Measurements from ENCODE around the gene LYVE1. TPM values are rescaled to one million over a fixed set of nuclear protein-coding genes. Genes with fewer than 3 reads are reported as not detected.

The LYVE1 gene
- total RNA-seq, 2 donors from 2014 or later, result 112 to 292 TPM

DNA sequence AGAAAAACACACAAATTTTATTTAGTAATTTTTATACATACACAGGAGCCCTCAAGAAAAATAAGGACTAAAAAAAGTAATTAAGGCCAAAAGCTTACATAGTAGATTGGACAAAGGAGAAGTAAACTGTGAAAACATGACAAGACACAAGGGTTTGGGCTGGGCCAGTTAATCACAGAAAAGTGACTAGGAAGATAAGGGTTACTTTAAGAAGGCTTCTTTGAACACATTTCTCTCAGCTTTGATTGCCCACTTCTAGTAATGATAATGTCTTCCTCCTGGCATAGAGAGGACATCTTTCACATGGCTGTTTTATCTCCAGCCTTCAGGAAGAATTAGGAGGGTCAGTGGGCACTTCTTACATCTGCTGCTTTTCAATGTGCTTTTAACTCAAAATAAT is 30.9 kb downstream of the LYVE1 start:
- DNase-seq (ENCODE audit: low spot score), result no peak
- intact Hi-C loops (cut with DNase I), result no loop called here

DNA sequence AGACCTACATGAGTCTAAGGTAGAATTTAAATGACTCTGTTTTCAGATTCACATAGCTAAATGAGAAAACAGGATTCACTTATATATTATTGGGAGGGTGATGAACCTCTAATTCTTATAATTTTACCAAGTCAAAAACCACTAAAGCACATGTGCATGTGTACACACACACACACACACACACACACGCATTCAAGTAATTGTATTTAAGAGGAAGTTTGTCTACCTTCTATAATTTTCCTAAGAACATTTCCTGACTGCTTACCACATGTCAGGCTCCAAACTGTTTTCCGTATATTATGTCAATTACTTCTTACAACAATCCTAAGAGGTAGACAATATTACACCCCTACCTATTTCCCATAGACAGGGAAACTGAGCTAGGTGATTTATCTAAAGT is 34.1 kb downstream of the LYVE1 start:
- intact Hi-C loops (cut with DNase I), result no loop called here
- DNase-seq (ENCODE audit: low spot score), result no peak

DNA sequence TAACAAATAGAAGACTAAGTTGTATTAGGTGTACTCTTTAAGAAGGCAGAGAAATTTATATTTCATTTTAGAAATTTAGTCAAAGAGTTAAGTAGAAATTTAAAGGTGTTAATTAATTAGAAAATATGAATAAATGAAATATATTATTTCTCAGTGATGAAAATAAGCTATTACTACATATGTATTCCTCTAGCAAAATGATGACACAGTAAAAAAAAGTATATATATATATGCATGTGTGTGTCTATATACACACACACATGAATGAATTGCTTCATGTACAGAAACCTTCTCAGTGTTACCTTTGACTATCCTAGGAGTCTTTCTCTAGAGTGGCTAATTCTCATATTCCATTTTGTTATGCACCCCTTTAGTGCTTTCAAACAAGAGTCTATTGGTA is 35.1 kb downstream of the LYVE1 start:
- intact Hi-C loops (cut with DNase I), result no loop called here
- DNase-seq (ENCODE audit: low spot score), result no peak

DNA sequence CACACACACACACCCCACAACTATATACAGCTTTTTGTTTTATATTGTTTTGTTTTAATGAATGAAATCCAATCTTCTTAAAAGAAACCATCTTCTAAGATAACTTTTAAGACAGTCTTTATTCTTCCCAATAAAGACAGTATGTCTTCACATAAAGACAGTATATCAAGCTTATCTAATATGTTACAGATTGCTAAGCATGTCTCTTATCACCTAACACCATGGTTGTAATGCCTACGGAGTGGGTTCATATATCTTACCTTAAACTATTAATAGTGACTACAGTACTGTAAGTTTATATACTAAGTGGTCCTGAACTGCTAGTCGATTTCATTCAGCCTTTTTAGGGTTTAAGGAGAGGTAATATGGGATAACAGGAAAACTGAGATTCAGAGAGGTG is 35.9 kb downstream of the LYVE1 start:
- intact Hi-C loops (cut with DNase I), result no loop called here

DNA sequence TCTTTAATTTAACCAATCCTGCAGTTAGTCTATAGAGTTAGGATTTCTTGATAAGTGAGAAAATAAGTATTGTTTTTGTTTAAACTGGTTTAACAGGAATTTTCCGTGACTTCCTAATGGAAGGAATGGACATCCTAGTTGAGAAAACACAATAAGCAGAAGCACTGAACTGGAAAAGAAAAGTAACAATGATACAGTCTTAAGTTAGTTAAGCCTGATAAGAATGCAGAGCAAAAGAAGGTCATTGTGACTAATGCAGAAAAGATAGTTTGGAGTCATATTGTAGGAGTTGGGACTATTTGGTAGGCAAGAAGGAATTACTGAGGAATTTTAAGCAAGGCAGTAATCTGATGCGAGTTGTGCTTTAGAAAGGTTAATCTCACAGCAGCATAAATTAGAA is 39.2 kb downstream of the LYVE1 start:
- DNase-seq (ENCODE audit: low spot score), result no peak
- intact Hi-C loops (cut with DNase I), result no loop called here

More for the DNA sequence above, 35.9 kb downstream of the LYVE1 start:
- DNase-seq (ENCODE audit: low spot score), result no peak

DNA sequence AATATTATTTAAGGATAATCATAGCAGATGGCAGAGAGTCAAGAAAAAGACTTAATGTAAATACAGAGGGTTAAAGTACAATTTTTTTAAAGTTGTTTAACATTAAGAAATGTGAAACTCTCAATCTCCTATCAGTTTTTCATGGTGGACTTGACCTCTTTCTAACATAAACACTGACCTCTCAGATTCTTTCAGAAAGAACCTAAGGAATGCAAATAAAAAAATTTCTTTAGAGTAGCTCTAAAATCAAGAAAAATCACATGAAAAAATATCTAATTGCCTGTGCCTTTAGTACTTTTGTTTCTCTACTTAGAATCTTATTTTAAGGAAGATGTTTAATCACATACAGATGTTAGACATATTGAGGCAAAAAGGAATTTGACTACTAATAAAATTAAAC is 40.3 kb downstream of the LYVE1 start:
- intact Hi-C loops (cut with DNase I), result no loop called here

DNA sequence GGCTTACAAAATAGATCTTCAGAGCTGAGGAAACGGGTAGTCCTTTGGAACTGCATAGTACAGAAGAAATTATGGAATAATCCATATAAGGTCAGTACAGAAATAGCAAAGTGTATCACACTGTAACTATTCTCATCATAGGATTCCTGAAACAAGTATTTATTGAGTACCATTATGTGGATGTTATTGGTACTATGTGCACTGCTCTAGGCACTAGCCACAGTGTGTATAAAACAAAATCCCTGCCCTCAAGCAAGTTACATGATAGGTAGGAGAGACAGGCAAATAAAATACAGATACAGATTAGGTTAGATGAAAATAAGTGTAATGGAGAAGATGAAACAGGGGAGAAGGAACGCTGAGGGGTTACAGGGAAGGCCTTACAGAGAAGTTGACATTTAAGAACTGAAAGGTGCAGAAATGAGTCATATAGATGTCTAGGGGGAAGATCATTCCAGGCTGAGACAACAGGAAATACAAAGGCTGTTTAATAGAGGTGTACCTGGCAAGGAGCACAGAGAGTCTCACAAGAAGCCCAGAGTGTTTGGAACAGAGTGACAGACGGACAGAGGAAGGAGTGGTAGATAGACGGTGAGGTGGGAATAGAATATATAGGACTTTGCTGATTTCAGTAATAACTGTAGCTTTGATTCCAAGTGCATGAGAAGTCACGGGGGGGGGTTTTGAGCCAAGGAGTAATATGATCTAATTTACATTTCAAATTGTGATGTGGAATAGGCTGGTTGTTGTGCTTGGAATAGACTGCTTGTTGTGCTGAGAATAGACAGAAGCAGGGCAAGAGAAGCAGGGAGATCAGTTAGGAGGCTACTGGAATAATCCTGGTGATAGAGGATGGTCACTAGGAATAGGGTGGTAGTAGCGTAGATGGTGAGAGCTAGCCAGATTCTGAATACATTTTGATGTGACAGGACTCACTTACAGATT is 41.2 kb downstream of the LYVE1 start:
- DNase-seq (ENCODE audit: low spot score), result no peak
- intact Hi-C loops (cut with DNase I), result no loop called here

More for the DNA sequence above, 40.3 kb downstream of the LYVE1 start:
- no peak for DNase-seq (ENCODE audit: low spot score)

DNA sequence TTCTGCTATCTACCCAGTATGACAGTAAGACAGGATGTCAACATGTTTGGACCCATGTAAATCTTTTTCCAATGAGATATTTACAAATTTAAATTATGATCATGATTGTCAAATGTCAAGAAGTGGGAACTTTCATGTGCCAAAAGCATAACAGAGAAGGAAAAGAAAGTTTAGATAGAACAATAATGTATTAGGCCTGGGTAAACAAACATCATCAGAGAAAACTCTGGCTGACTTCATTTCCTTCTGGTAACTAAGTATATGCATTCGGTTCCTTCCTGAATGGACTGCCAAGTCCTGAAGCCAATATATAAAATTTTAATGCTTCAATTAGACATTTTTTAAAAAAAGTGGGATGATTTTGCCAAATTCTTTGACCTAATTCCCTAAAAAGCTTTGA is 44.0 kb downstream of the LYVE1 start:
- intact Hi-C loops (cut with DNase I), result no loop called here
- DNase-seq (ENCODE audit: low spot score), result no peak

DNA sequence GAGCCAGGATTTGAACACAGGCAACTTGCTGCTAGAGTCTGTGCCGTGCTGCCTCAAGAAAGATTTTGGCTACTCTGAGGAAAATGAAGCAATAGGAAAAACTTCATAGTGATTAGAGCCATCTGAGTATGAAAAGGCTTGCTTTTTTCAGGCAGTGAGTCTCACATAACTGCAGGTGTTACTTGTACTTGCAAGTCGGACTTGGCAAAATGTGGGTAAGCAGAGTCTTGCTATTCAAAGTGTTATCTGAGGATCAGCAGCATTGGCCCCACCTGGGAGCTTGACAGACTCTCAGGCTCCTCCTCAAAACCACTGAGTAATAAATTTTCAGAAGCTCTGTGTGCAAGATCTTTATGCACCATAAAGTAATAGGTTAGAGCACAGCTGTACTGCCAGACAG is 45.5 kb downstream of the LYVE1 start:
- intact Hi-C loops (cut with DNase I), result no loop called here
- no peak for DNase-seq (ENCODE audit: low spot score)

DNA sequence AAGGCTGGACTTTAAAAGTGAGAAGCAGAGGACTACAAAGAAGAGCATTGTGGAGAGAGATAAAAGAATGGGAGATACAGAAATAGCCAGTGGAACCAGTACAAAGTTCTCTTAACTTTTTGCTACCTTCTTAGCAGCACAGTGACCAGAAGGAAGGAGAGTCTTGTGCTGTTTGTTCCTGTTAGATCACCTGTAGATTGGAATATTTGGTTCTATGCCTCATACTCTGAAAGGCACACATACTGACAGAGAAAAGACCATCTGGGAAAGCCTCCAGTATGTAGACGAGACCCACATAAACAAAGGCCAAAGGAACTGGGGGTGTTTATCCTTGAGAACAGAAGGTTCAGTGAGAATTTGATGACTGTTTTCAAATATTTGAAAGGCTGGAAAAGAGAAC is 46.2 kb downstream of the LYVE1 start:
- intact Hi-C loops (cut with DNase I), result no loop called here

DNA sequence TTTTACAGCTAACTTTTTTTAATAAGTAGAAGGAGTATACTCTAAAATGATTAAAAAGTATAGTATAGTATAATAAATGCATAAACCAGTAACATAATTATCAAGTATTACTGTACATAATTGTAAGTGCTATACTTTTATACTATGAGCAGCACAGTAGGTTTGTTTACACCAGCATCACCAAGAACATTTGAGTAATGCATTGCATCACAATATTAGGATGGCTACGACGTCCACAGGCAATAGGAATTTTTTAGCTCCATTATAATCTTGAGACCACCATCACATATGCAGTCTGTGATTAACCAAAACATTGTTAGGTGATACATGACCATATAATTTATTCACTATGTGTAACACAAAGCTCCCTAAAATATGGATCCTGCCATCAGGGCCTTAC is 47.9 kb downstream of the LYVE1 start:
- intact Hi-C loops (cut with DNase I), result no loop called here
- no peak for DNase-seq (ENCODE audit: low spot score)

More for the DNA sequence above, 46.2 kb downstream of the LYVE1 start:
- no peak for DNase-seq (ENCODE audit: low spot score)

DNA sequence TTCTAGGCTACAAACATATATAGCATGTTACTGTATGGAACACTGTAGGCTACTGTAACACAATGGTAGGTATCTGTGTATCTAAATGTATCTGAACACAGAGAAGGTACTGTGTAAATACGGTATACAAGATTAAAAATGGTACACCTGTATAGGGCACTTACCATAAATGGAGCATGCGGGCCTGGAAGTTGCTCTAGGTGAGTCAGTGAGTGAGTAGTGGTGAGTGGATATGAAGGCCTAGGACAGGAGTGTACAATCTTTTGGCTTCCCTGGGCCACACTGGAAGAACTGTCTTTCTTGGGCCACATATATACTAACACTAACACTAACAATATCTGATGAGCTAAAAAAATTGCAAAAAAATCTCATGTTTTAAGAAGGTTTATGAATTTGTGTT is 48.8 kb downstream of the LYVE1 start:
- intact Hi-C loops (cut with DNase I), result loop anchor here in 1 of 2 donors (5.0 kb wide), 1 partner anchor 218 kb away; no protein-coding TSS in a partner anchor
- no peak for DNase-seq (ENCODE audit: low spot score)

DNA sequence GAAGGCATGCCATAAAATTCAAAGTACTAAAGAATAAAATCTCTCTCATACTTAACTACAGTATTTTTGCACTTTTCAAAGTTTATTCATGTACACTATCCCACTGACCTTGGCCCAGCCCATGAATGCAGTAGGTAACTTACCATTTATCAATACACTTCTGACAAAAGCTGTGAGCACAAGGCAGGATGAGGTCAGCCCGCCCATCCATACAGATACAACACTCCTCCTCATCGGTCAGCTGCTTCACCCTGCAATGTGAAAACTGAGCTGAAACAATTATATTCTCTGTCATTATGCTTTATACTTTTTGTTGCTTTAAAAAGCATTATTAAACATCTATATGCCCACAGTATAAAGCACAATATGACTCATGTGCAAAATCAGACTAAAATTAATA is 49.6 kb downstream of the LYVE1 start:
- intact Hi-C loops (cut with DNase I), result loop anchor here in 1 of 2 donors (5.0 kb wide), 1 partner anchor 218 kb away; no protein-coding TSS in a partner anchor
- DNase-seq (ENCODE audit: low spot score), result no peak

DNA sequence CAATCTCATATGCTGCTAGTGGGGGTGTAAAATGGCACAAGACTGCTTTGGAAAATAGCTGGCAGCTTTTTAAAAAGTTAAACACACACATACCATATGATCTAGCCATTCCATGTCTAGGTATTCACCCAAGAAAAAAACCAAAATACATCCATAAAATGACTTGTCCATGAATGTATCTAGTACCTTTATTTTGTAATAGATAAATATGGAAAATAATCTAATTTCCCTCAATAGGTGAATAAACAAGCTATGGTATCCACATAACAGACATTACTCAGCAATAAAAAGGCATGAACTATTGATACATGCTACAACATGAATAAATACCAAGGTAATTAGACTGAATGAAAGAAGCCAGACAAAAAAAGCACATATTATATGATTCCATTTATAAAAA is 50.3 kb downstream of the LYVE1 start:
- no peak for DNase-seq (ENCODE audit: low spot score)
- intact Hi-C loops (cut with DNase I), result loop anchor here in 1 of 2 donors (5.0 kb wide), 1 partner anchor 219 kb away; no protein-coding TSS in a partner anchor

DNA sequence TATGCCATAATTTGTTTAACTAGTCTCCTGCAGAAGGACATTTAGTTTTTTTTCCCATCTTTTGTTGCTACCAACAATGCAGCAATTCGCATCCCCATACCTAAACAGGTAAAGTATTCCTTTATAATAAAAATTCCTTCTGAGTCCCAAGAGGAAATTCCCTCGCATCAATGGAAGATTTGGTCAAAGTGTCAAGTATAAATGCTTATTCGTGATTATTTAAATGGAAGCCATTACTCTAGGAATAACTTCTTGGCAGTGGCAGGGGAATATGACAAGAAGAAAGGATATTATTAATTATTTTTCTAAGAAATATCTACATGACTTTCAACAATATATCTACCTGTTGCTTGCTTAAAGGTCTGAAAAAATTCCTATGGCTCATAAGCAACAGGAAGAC is 53.0 kb downstream of the LYVE1 start:
- intact Hi-C loops (cut with DNase I), result loop anchor here in 1 of 2 donors (5.0 kb wide), 1 partner anchor 222 kb away; no protein-coding TSS in a partner anchor
- no peak for DNase-seq (ENCODE audit: low spot score)

DNA sequence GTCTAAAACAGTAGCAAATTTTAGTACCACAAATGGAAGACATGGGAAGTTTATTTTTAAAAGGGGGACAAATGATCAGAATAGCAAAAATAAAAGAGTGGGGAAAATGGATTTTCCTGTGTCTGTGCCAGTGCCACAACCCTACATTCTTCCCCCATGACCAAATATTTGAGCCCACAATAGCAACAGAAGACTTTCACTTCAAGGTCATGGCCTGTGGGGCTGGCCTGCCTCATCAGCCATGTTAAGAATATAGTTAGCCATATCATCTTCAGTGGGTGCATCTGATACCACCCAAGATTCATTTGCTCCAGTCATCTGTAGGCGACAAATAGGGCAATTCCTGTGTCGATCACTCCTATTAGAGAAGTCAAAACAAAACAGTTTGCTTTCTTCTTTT is 53.8 kb downstream of the LYVE1 start:
- no peak for DNase-seq (ENCODE audit: low spot score)
- intact Hi-C loops (cut with DNase I), result loop anchor here in 1 of 2 donors (5.0 kb wide), 1 partner anchor 223 kb away; no protein-coding TSS in a partner anchor

DNA sequence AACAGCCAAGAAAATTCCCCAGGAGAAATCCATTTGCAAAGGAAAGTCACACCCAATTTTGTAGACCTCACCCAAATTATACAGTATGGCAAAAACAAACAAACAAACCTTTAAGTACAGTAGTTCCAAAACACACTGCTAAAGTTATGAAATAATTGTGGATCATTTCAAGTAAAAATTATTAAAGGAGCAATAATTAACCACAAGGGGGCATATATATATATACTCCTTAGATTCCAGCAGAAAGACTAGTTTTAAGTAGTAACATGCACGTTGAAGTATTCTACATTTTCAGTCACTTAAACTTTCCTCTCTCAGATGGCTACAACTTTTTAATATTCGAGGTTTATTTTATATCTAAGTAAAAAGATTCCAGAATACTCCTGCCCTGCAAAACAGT is 54.3 kb downstream of the LYVE1 start:
- intact Hi-C loops (cut with DNase I), result no loop called here
- no peak for DNase-seq (ENCODE audit: low spot score)

DNA sequence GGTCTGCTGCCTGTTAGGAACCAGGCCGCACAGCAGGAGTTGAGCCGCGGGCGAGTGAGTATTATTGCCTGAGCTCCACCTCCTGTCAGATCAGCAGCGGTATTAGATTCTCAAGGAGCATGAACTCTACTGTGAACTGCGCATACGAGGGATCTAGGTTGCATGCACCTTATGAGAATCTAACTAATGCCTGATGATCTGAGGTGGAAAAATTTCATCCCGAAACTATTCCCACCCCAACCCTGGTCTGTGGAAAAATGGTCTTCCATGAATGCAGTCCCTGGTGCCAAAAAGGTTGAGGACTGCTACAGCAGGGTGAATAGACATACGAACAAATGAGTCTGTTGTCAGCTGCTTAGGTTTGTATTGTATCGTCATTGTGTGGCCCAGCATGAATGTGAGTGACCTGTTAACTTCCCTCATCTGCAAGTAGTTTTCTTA is 57.3 kb downstream of the LYVE1 start:
- intact Hi-C loops (cut with DNase I), result no loop called here
- DNase-seq (ENCODE audit: low spot score), result no peak

Measured in posterior vena cava (tissue), 2 donors.